GM18861 (cell line): ENCODE measurements around the gene APH1A.
"Not testable (repeated sequence)": the region's sequence is repeated elsewhere in the genome, so short reads cannot be mapped to it uniquely, and the experiment has no call there.

Source experiments
- ATAC-seq: cut with Tn5 transposase; IDR thresholded peaks from one replicate; pipeline ENCODE4 v1.9.1; 2021; ENCODE audit not compliant: unreplicated experiment

Gene APH1A

DNA sequence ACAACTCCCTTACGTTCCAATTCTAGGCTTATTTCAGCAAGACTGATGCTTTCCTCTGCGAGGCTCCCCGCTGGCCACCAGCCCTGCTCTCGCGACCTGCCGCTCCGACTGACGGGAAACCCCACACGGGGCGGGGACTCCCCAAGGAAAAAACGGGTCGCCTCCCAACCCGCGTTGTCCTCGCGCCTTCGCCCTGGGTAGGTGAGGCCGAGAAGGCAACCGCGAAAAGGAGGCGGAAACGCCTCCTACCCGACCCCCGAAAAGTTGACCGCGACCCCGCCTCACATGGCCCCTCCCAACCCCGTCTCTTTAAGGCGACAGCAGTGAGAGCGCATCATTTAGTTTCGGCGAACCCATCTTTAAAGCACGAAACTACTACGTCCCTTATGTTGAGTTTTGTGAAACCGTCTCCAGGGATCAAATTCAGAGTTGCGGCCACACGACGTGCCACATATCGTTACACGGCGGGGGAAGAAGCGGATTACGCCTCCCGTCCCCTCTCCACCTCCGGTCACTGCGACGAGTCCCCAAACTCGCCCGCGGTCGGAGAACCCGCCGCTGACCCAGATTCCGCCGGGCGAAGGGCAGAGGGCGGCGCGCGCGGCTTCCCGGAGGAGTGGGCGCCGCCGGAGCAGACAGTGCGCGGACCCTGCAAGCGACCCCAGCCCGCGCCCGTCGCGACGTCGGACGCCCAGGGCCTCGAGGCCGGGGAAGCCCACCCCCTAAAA is 34.1 kb downstream of the APH1A start:
- peak; percentile 37 for ATAC-seq

DNA sequence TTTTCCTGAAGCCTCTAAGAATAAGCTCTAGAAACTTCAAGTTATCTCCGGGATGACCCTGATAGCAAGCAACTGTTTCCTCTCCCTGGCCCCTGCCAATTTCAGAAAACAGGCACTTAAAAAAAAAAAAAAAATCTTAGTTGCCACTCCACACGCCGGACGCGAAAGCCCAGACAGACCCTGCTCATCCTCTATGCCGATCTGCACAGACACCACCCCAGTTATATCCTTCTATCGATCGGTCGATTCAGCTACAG is 34.6 kb downstream of the APH1A start:
- no peak for ATAC-seq

DNA sequence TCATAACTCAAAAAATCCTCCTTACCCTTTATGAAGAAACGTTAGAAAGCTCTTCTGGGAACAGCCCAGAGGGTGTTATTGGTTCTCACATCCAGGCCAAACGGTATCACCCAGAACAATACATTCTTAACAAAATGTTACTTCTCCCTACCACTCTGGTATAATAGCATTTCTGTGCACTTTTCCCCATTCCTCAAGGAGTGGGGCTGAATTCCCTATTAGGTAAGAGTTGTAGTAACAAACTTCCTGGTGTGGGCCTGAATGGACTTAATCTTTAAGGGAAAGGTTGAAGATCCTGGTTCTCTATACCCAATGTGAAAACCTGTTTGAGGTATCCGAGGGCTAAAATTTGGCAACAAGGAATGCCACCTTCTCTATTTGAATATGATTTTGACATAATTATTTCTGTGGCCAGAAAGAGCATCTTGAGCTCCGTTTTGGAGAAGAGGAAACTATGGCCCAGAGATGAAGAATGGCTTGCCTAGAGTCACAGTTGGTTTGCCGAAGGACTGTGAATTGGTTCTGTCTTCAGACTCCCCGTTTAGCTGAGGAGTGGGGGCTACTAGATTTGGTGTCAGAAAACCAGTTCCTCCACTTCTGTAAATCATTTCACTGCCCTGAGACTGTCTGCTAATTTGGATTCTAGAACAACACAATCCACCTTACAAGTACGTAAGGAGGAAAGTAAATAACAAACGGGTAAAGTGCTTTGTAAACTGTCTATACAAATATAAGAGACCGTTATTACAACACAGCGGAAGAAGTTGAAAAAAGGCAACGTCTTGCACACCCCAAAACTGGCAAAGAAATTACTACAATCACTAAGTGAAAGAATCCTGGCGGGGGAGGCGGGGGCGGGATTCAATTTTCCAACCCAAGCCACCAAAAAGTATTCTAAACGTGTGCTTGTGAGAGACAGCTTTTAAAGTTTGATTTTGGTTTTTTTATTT is 35.2 kb downstream of the APH1A start:
- no peak for ATAC-seq

DNA sequence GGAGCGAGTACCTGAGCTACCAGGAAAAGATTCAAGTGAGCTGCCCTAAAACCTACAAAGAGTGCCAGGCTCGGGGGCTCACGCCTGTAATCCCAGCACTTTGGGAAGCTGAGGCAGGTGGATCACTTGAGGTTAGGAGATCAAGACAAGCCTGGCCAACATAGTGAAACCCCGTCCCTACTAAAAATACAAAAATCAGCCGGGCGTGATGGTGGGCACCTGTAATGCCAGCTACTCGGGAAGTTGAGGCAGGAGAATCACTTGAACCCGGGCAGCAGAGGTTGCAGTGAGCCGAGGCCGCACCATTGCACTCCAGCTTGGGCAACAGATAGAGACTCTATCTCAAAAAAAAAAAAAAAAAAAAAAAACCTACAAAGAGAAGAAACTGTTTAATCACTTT is 35.9 kb downstream of the APH1A start:
- ATAC-seq, result not testable (repeated sequence)

- ATAC-seq, result not testable (repeated sequence)
Observed at GRCh38 chr1:150228246-150228645, 40.6 kb downstream of the APH1A start.

- no peak for ATAC-seq
Observed at GRCh38 chr1:150227228-150227627, 41.6 kb downstream of the APH1A start.

GRCh38 chr1:150226486-150226885 is 42.3 kb downstream of the APH1A start:
- ATAC-seq, result no peak

GRCh38 chr1:150225546-150225945 is 43.3 kb downstream of the APH1A start:
- ATAC-seq, result no peak

GRCh38 chr1:150224983-150225382 is 43.8 kb downstream of the APH1A start:
- no peak for ATAC-seq

DNA sequence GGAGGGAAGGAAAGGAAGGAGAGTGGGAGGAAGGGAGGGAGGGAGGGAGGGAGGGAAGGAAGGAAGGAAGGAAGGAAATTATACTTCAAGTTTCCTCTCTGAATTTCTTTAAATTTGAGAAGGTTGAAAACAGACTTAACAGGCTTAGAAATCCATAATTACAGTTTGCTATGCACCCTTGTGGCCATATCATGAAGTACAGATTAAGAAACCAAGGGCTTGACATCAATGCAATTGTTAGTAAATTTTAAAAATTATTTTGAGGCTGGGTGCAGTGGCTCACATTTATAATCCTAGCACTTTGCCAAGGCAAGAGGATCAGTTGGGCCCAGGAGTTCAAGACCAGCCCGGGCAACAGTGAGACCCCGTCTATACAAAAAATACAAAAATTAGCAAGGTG is 47.3 kb downstream of the APH1A start:
- ATAC-seq, result no peak

DNA sequence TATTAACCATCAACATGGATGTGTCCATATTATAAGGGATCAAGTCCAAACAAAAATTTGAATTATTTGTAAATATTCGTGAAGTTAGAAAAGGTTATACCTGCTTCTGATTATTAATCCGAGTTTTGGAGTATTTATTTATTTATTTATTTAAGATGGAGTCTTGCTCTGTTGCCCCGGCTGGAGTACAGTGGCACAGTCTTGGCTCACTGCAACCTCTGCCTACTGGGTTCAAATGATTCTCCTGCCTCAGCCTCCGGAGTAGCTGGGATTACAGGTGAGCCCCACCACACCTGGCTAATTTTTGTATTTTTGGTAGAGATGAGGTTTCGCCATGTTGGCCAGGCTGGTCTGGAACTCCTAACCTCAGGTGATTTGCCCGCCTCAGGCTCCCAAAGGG is 53.0 kb downstream of the APH1A start:
- not testable (repeated sequence) for ATAC-seq
